NCI-H1694 treated with DMSO at 0.1 percent for 48 hours (cell line): ENCODE data around the gene PPP2R5E.
"Not testable (repeated sequence)": the region's sequence is repeated elsewhere in the genome, so short reads cannot be mapped to it uniquely, and the experiment has no call there.

Experiments
- DNase-seq: peaks from one replicate; lab custom pipeline; 2025; lab: John Stamatoyannopoulos, UW

The PPP2R5E gene

GRCh38 chr14:63543000-63543825, at the start of gene PPP2R5E:
Gene PPP2R5E, minus strand, starts transcription at chr14:63543377. Its CDS starts 3,692 bp downstream, at chr14:63539685.
- peak; percentile 99 for DNase-seq

DNA sequence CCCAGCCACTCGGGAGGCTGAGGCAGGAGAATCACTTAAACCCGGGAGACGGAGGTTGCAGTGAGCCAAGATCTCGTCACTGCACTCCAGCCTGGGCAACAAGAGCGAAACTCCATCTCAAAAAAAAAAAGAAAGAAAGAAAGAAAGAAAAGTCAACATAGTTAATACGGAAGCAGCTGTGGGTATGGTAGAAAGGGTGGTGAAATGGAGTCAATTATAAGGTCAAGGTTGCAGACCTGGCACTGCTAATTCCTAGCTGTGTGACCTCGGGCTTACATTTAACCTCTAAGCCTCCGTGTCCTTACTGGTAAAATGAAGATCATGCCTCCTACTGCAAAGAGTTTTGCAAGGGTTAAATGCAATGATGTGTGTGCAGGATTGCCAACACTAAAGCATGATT, 39.9 kb upstream of the PPP2R5E start:
- DNase-seq: not testable (repeated sequence)

DNA sequence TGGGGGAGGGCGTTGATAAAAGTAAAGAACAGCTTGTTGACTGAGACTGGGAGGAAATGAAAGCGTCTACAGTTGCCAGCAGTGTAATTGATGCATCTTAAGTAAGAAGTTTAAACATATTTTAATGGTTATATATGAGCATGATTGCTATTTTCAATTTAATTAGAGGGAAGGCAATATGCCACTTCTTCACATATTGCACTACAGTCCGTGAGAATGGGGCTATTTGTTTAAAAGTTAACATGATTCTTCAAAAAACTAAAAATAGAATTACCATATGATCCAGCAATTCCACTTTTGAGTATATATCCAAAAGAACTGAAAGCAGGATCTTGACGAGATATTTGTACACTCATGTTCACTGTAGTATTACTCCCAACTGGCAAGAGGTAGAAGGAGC, 38.3 kb upstream of the PPP2R5E start:
- DNase-seq: no peak

- DNase-seq: no peak
Observed at GRCh38 chr14:63578300-63578699, 35.1 kb upstream of the PPP2R5E start.

DNA sequence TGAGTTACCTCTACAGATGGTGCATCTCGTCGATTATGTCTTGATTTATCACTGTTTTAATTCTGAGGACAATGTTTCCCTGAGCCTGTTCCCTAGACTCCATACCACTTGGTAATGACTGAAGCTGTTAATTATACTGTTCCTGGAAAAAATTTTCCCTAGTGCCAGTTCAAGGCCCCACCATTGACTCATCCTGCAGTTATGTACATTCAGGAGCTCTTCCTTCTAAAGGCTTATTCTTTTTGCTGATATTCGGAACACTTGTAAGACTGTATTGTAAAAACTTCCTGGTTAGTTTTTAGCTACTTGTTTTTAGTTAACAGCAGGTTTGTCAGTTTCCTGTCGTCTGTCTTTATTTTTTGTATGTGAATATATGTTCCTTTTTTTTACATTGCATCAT, 30.4 kb upstream of the PPP2R5E start:
- no peak for DNase-seq

- no peak for DNase-seq
Observed at GRCh38 chr14:63565448-63565847, 22.3 kb upstream of the PPP2R5E start.

- DNase-seq: no peak
Observed at GRCh38 chr14:63564318-63564717, 21.1 kb upstream of the PPP2R5E start.

- no peak for DNase-seq
Observed at GRCh38 chr14:63563370-63564026, 20.3 kb upstream of the PPP2R5E start.

GRCh38 chr14:63562405-63562804, 19.2 kb upstream of the PPP2R5E start:
- DNase-seq: no peak

DNA sequence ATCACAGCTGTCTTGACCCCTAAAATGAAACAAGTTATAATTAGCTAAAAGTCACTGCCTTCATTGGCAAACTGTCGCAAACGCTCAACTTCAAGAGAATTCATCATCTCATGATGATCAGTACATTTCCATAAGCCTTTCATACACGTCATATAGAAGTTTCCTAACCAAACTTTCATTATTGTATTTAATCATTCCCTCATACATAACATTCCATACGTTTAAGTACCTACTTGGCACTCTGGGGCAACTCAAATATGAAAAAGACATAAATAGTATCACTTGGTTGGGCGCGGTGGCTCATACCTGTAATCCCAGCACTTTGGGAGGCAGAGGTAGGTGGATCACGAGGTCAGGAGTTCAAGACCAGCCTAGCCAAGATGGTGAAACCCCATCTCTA, 12.4 kb upstream of the PPP2R5E start:
- no peak for DNase-seq

DNA sequence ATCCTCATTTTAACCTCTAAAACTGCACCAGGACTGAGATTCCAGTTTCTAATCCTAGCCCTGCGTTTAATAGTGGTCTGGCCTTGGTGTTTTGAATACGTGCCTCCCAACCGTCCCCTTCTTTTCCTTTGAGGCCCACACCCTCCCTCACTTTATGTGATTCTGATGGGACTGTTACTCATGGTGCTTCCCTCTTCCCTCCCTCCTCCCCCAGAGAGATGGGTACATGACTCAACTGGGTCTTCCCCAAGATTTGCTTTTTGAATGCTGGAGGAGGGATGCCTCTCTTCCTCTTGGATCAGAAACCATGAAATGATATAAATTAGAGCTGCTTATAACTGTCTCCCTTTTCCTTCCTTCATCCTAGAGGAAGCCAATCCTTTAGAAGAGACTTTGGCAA, 8.2 kb upstream of the PPP2R5E start:
- no peak for DNase-seq

- DNase-seq: no peak
Observed at GRCh38 chr14:63547798-63548335, 4.7 kb upstream of the PPP2R5E start.

DNA sequence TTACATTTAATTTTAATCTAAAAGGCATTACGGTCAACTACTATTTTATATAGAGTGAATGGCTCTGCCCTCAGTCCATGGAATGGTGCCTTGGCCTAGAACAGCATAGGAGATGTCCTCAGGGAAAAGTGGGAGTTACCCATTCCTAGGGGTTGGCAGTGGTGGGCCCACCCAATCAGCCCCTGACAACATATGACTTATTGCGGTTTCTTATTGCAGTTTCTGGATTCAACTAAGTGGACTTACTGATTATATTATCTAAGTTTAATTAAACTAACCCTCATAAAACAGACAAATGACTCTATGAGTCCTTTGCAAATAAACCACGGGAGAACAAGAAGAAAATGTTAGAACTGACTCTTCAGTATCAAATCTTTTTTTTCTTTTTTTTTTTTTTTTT, 2.3 kb upstream of the PPP2R5E start:
- DNase-seq: no peak

DNA sequence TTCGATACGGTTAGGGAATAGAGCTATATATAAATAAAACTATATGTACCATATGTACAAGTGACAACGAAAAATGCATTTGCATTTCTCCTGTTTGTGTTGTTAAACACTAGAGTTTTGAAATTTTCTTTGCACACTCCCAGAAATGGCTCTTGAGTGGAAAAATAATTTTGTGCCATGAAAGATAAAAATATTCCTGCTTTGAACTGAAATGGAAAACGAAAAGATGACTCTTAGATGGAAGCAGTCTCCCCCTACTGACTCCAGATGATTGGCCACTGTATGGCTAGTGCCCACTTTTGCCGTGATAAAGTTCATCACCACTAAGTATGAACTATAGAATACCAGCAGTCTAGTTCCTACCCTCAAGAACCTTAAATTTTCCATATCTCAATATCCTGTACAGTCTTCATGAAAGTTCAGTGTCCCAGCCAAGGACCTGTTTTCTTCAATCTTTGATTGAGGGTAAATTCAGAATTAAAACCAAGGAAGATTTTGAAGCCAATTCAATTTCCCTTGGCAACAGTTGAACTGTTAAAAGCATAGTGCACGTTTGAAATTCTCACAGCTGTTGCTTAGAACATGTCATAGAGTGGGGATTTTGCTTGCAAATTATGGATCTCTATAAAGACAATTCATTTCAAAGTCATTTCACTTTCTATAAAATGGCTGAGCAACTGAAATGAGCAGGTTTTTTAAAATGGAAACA, 1.6 kb upstream of the PPP2R5E start:
- DNase-seq: no peak

DNA sequence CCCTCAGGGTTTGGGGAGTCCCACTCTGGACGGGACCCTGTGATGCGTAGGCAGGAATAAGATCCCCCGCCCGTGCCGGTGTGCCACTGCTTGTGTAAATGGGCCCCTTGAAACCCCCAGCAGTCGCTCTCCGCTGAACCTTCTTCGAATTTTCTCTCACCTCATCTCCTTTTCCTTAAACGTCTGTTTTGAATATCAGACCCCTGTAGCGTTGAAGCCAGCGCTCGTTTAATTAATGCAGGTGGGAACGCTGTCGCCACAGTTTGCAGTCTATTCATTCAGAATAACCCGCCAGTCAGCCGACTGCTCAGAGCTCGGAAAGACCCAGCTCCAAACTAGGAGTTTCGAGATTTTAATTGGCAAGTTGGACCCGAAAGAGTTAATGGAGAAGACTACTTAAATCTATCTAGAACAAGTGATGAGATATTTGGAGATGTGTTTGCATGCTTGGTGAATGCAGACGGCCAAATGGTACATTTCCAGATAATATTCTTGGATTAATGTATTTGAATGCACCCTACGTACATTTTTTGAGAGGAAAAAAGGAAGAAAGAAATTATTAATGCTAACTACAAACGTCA, 739 bp upstream of the PPP2R5E start:
- DNase-seq: no peak

GRCh38 chr14:63542231-63542999, 762 bp downstream of the PPP2R5E start:
- DNase-seq: no peak

- no peak for DNase-seq
Observed at GRCh38 chr14:63535918-63536317, 7.3 kb downstream of the PPP2R5E start.

GRCh38 chr14:63533474-63533873, 9.7 kb downstream of the PPP2R5E start:
- DNase-seq: no peak

DNA sequence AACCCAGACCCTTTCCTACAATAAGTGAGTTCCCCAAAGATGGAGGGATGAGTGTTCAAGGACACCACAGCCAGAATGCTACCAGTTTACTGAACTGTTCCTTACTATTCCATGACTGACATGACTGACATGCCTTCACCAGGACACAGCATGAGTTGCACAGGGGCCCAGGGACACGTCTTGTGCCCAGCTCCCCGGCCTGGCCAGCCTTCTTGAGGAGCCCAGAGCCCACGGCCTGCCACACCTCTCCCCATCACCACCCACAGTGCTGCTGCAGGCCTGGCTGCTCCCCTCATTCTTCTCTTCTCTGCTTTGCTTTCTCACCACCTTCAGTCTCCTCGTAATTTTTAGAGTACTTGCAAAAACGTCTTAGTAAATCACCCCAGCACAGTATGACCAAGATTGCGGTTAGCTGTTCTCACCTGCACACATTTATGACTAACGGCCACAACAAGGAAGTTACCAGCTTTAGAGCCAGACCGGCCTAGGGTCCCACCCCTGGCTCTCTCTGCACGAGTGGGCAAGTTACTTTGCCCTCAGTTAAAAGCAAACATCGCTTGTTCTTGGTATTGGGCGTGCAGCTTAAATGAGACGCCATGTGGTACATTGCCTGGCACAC, 18.5 kb downstream of the PPP2R5E start:
- no peak for DNase-seq

- no peak for DNase-seq
Observed at GRCh38 chr14:63523735-63524426, 19.3 kb downstream of the PPP2R5E start.
